ENCODE data around the gene GREB1L. TPM values are rescaled to one million over a fixed set of nuclear protein-coding genes. Genes with fewer than 3 reads are reported as not detected.

GREB1L gene
- total and polyA plus RNA-seq, 9 of the 15 experiments (the other 6 are each of a cell fraction or from before 2014, with no cell fraction given) = 0.03 TPM; not detected in 8

- ATAC-seq (no peak), DNase-seq (ENCODE audit: extremely low read depth in 1 of 4, low spot score in 3 of 4) (no peak), FAIRE-seq (no peak)
- WGBS (ENCODE audit: insufficient coverage, low coverage, missing lambda C conversion rate) = under 1% methylated on average over 6 of the region's 6 CpGs
- in situ Hi-C loops (cut with MboI) = no loop called here
- ChIA-PET POLR2A (no interaction called here), CTCF (ENCODE audit: low intra/inter-chr PET ratio) (no interaction called here)
- no peaks in the 10 kb centered on the region for H3K79me2 ChIP-seq (ENCODE audit: control insufficient read depth, insufficient read depth, low read length)
- no peak overlapping the region for H2AFZ ChIP-seq (ENCODE audit: low read depth, low read length)
- no peaks in the 10 kb centered on the region for H4K20me1 ChIP-seq (replicated peaks; ENCODE audit: control insufficient read depth, insufficient read depth, low read length)
- no peaks in the 10 kb centered on the region for H3K36me3 ChIP-seq (ENCODE audit: control insufficient read depth, insufficient read depth, low read length)
- intact Hi-C loops (cut with micrococcal nuclease) = loop anchor here (10.0 kb wide), 1 partner anchor 59 kb away; no protein-coding TSS in a partner anchor
- no peaks in the 10 kb centered on the region for H3K9me3 ChIP-seq (replicated peaks; ENCODE audit: control insufficient read depth, insufficient read depth, low read depth, low read length)
- peaks cover 0 to 8% of the 10 kb centered on the region in 2 experiments; a peak in 3 of 5 replicates for H3K27me3 ChIP-seq (ENCODE audit: control insufficient read depth in 2 of 2, insufficient read depth in 2 of 2, low read length in 2 of 2)
- H3K27ac ChIP-seq (ENCODE audit: extremely low read depth, low read depth, low read length) = no peak overlapping the region
- BruUV-seq (replicated peaks) = no TSS peak
- no peaks in the 10 kb centered on the region for H3K9me1 ChIP-seq (ENCODE audit: control insufficient read depth, insufficient read depth, low read length)
- H3K4me1 ChIP-seq (replicated peaks in 1 of 2; ENCODE audit: control insufficient read depth in 2 of 2, insufficient read depth in 2 of 2, low read length in 2 of 2) = no peaks in the 10 kb centered on the region
- H3K4me2 ChIP-seq (ENCODE audit: insufficient read depth, low read length) = no peak overlapping the region
- H3K4me3 ChIP-seq = no peak overlapping the region
- no peak overlapping the region for H3K9ac ChIP-seq (ENCODE audit: insufficient read depth in 1 of 2, low read depth in 2 of 2, low read length in 2 of 2)
- TF ChIP-seq CXXC5 (CRISPR knock-in tag; IDR thresholded peaks at IDR 0.05) (no peak), ZNF449 (CRISPR knock-in tag; IDR thresholded peaks at IDR 0.05) (no peak), DNMT1 (IDR thresholded peaks at IDR 0.05) (no peak), SAFB (IDR thresholded peaks at IDR 0.05; ENCODE audit: borderline replicate concordance, low read depth, low read length) (no peak), HMGN3 (IDR thresholded peaks at IDR 0.05; ENCODE audit: borderline replicate concordance, extremely low read depth, insufficient read length, low read depth, low read length) (no peak), PRPF4 (IDR thresholded peaks at IDR 0.05; ENCODE audit: insufficient read depth, low read depth, low read length, poor library complexity, severe bottlenecking) (no peak), ATF7 (IDR thresholded peaks at IDR 0.05) (no peak), EZH2 (IDR thresholded peaks at IDR 0.05; ENCODE audit: borderline replicate concordance, low read depth, low read length) (no peak), ZNF79 (CRISPR knock-in tag; IDR thresholded peaks at IDR 0.05; ENCODE audit: low read depth) (no peak), MNT (conservative IDR thresholded peaks at IDR 0.05) (no peak), TFAP4 (CRISPR knock-in tag; IDR thresholded peaks at IDR 0.05; ENCODE audit: borderline replicate concordance) (no peak), ATF3 (IDR thresholded peaks at IDR 0.05) (no peak), ATF3 (CRISPR knock-in tag; conservative IDR thresholded peaks at IDR 0.05) (no peak), DLX4 (CRISPR knock-in tag; IDR thresholded peaks at IDR 0.05) (no peak), HOMEZ (CRISPR knock-in tag; IDR thresholded peaks at IDR 0.05) (no peak), ZFP30 (CRISPR knock-in tag; IDR thresholded peaks at IDR 0.05; ENCODE audit: borderline replicate concordance) (no peak)
Measured at GRCh38 chr18:21215490-21215889, 26.5 kb upstream of the GREB1L start.
